ENCODE results near the gene KCNH1. TPM values are rescaled to one million over a fixed set of nuclear protein-coding genes. Genes with fewer than 3 reads are reported as not detected.

Gene KCNH1
- total and polyA plus RNA-seq, 2 donors from 2014 or later, result 0.54 TPM; not detected in 1

DNA sequence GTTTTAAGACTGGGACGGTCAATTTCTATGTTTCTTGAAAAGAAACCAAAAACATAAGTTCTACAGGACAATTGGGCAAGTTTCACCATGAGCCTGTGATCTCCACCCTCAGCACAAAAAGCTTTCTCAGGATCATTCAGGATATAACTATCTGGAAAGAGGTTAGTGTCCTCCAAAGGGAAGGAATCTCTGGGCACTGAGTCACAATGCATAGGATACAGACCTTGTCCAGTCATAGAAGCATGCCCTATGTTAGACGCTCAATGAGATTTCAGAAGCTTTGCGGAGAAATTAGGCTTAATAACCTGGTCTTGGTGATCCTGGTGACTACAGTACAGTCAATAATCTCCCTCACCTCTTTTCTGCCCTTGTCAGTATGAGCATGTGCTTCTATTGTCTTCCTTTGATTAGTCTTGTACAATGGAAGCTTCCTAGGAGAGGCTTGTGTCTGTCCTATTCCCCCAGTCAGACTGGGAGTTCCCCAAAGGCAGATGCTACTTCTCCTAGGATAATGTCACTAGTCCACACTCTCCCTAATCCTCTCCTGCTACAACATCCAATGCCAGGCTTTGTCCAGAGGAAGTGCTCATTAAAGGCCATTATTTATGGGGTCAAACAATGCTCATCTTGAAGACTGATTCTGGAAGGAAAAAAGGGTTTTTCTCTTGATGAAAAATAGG lies 97.4 kb downstream of the KCNH1 start:
- Histone ChIP-seq H3K9ac (ENCODE audit: low read length in 3 of 3) (no peak overlapping the region), H3K27me3 (ENCODE audit: control insufficient read depth, insufficient read depth, low read length) (no peaks in the 10 kb centered on the region), H3K36me3 (ENCODE audit: control insufficient read depth in 2 of 3, insufficient read depth in 3 of 3, low read length in 3 of 3) (no peaks in the 10 kb centered on the region), H3K4me1 (ENCODE audit: control insufficient read depth in 2 of 3, insufficient read depth in 2 of 3, low read depth in 1 of 3, low read length in 3 of 3) (no peaks in the 10 kb centered on the region), H3K27ac (ENCODE audit: low read depth in 2 of 2, low read length in 2 of 2) (no peak overlapping the region), H3K9me3 (ENCODE audit: control insufficient read depth in 2 of 3, insufficient read depth in 1 of 3, low read length in 3 of 3) (no peaks in the 10 kb centered on the region), H3K4me3 (ENCODE audit: low read length in 3 of 3) (no peak overlapping the region)
- TF ChIP-seq, protein P1, sequence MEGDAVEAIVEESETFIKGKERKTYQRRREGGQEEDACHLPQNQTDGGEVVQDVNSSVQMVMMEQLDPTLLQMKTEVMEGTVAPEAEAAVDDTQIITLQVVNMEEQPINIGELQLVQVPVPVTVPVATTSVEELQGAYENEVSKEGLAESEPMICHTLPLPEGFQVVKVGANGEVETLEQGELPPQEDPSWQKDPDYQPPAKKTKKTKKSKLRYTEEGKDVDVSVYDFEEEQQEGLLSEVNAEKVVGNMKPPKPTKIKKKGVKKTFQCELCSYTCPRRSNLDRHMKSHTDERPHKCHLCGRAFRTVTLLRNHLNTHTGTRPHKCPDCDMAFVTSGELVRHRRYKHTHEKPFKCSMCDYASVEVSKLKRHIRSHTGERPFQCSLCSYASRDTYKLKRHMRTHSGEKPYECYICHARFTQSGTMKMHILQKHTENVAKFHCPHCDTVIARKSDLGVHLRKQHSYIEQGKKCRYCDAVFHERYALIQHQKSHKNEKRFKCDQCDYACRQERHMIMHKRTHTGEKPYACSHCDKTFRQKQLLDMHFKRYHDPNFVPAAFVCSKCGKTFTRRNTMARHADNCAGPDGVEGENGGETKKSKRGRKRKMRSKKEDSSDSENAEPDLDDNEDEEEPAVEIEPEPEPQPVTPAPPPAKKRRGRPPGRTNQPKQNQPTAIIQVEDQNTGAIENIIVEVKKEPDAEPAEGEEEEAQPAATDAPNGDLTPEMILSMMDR (IDR thresholded peaks at IDR 0.05; ENCODE audit: borderline replicate concordance, extremely low read depth, insufficient read depth), result no peak
- intact Hi-C loops (cut with DNase I), result no loop called here
- DNase-seq (no peak), FAIRE-seq (no peak)

DNA sequence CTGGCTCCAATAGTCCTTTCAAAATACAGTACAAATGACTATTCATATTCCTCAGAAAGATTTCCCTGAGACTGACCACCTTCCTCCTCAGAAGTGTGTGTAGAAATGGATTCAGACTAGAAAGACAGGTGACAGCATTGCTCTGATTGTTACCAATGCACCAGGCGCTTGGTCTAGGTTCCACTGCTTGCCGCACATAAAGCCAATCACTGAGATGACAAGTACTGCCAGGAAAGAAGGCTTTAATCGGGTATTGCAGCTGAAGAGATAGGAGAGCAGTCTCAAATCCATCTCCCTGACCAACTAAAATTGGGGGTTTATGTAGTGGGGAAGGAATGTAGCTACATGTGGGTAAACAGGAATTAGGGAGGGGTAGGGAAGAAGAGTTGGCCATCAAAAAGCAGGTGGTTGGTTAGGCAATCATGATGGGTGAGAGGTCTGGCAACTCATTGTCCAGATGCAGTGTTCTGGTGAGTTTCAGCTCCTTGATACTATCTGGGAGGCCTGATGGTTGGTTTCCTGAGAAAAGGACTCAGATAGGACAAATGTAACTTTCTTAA lies 98.0 kb downstream of the KCNH1 start:
- Histone ChIP-seq H3K36me3 (ENCODE audit: control insufficient read depth in 2 of 3, insufficient read depth in 3 of 3, low read length in 3 of 3) (no peaks in the 10 kb centered on the region), H3K27me3 (ENCODE audit: control insufficient read depth, insufficient read depth, low read length) (no peaks in the 10 kb centered on the region), H3K4me1 (ENCODE audit: control insufficient read depth in 2 of 3, insufficient read depth in 2 of 3, low read depth in 1 of 3, low read length in 3 of 3) (no peaks in the 10 kb centered on the region), H3K27ac (ENCODE audit: low read depth in 2 of 2, low read length in 2 of 2) (no peak overlapping the region), H3K9me3 (ENCODE audit: control insufficient read depth in 2 of 3, insufficient read depth in 1 of 3, low read length in 3 of 3) (no peaks in the 10 kb centered on the region), H3K4me3 (ENCODE audit: low read length in 3 of 3) (no peak overlapping the region), H3K9ac (ENCODE audit: low read length in 3 of 3) (no peak overlapping the region)
- FAIRE-seq (no peak), DNase-seq (no peak)
- intact Hi-C loops (cut with DNase I), result no loop called here
- TF ChIP-seq, protein P1 (IDR thresholded peaks at IDR 0.05; ENCODE audit: borderline replicate concordance, extremely low read depth, insufficient read depth), result no peak

DNA sequence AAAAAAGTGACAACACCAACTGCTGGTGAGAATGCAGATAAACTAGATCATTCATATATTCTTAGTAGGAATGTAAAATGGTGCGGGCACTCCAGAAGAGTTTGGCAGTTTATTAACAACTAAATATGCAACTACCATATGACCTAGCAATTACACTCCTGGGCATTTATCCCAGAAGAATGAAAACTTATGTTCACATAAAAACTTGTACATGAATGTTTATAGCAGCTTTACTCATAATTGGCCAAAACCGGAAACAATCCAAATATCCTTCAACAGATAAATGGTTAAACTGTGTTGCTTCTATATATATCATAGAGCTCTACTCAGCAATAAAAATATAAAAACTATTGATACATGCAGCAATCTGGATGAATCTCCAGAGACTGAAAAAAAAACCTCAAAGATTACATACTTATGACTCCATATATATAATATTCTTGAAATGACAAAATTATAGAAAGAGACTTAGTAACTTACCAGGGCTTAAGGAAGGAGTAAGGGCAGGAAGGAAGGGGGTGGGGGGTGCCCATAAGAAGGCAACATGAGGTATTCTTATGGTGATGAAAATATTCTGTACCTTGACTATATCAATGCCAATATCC lies 99.9 kb downstream of the KCNH1 start:
- Histone ChIP-seq H3K27ac (ENCODE audit: low read depth in 2 of 2, low read length in 2 of 2) (no peak overlapping the region), H3K27me3 (ENCODE audit: control insufficient read depth, insufficient read depth, low read length) (no peaks in the 10 kb centered on the region), H3K9ac (ENCODE audit: low read length in 3 of 3) (no peak overlapping the region), H3K36me3 (ENCODE audit: control insufficient read depth in 2 of 3, insufficient read depth in 3 of 3, low read length in 3 of 3) (no peaks in the 10 kb centered on the region), H3K4me3 (ENCODE audit: low read length in 3 of 3) (no peak overlapping the region), H3K4me1 (ENCODE audit: control insufficient read depth in 2 of 3, insufficient read depth in 2 of 3, low read depth in 1 of 3, low read length in 3 of 3) (no peaks in the 10 kb centered on the region), H3K9me3 (ENCODE audit: control insufficient read depth in 2 of 3, insufficient read depth in 1 of 3, low read length in 3 of 3) (no peaks in the 10 kb centered on the region)
- FAIRE-seq (no peak), DNase-seq (no peak)
- intact Hi-C loops (cut with DNase I), result no loop called here
- TF ChIP-seq, protein P1 (IDR thresholded peaks at IDR 0.05; ENCODE audit: borderline replicate concordance, extremely low read depth, insufficient read depth), result no peak

Measured in kidney (tissue), 14 donors.